ENCODE results near the gene RLN3.

DNA sequence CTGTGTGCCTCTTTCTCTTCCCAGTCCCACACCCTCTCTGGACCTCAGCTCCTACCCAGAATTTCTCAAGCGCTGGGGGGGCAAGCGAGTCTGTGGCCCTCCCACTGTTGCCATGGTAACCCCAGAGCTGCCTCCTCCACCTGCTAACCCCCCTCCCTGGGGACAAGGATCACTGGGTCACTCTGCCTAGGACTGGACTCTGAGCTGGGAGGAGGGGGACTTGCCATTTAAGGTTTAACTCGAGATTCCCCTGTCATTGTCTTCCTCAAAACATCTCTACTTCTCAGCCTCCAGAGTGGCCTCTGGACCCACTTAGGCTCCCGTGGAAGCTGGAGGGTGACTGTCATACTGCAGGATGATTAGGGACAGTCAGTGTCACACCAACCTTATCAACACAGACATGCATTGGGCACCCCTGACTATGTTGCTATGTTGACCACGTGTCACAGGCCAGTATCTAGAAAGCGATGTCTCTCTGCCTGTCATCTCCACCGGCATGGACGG lies 31.8 kb downstream of the RLN3 start:
- TF ChIP-seq POLR2A (IDR thresholded peaks at IDR 0.05), result no peak
- TF ChIP-seq, protein P1, sequence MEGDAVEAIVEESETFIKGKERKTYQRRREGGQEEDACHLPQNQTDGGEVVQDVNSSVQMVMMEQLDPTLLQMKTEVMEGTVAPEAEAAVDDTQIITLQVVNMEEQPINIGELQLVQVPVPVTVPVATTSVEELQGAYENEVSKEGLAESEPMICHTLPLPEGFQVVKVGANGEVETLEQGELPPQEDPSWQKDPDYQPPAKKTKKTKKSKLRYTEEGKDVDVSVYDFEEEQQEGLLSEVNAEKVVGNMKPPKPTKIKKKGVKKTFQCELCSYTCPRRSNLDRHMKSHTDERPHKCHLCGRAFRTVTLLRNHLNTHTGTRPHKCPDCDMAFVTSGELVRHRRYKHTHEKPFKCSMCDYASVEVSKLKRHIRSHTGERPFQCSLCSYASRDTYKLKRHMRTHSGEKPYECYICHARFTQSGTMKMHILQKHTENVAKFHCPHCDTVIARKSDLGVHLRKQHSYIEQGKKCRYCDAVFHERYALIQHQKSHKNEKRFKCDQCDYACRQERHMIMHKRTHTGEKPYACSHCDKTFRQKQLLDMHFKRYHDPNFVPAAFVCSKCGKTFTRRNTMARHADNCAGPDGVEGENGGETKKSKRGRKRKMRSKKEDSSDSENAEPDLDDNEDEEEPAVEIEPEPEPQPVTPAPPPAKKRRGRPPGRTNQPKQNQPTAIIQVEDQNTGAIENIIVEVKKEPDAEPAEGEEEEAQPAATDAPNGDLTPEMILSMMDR (IDR thresholded peaks at IDR 0.05), result no peak
